Measurements from ENCODE around the gene COG7.
"Not testable (repeated sequence)": the region's sequence is repeated elsewhere in the genome, so short reads cannot be mapped to it uniquely, and the experiment has no call there.

The COG7 gene

DNA sequence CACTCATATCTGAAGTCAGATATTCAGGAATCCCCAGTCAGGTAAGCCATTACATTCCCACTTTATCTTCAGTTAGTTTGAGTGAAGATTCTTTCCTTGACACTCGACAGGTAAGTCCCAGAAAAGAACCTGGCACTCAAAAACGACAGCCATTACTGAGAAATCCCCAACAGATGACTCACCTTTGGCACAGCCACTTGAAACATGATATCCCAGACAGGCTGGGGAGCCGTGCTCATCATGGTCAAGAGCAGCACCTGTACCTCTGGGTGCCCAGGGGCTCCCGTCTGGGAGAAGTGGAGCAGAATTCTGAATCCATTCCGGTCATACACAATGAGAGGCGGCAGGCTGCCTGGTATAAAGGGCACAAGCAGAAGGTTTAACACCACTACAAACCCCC is 16.8 kb upstream of the COG7 start:
- no peak for DNase-seq (ENCODE audit: low read depth)

- DNase-seq (ENCODE audit: low read depth), result no peak
Observed at GRCh38 chr16:23466162-23466885, 13.3 kb upstream of the COG7 start.

GRCh38 chr16:23465179-23465578 is 12.2 kb upstream of the COG7 start:
- DNase-seq (ENCODE audit: low read depth), result no peak

DNA sequence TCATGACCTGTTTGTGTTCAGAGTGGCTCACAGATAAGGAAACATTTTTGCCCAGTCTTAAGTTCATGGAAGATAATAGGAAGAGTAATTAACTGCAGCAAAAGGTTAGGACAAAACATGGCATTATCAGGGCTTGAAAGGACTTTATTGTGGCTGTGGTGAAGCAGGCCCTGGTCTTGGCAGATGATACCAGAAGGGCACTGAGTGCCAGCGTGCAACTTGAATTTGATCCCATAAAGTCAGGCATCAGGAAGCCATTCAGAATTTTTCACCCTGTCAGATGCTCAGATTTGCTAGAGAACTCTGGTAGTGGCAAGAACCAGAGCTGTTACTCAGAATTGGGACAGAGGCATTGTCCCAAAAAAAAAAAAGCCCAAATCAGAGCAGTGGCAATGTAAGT is 11.2 kb upstream of the COG7 start:
- DNase-seq (ENCODE audit: low read depth), result no peak

DNA sequence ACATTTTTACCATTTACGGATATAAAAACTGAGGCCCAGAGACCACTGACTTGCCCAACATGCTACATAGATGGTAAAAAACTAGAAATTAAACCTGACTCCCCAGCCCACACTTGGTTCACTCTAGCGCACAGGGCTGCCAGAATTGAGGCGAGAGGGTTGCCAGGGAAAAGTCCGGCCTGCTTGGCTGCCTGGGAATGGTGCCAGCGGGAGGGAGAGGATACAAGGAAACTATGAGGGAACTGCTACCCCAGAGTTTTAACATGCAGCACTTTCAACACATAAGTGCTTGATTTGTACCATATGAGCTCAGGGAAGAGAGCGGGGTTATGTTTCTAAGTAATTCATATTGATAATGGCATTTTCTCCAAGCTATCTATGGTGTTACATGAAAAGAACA is 10.0 kb upstream of the COG7 start:
- DNase-seq (ENCODE audit: low read depth), result not testable (repeated sequence)

DNA sequence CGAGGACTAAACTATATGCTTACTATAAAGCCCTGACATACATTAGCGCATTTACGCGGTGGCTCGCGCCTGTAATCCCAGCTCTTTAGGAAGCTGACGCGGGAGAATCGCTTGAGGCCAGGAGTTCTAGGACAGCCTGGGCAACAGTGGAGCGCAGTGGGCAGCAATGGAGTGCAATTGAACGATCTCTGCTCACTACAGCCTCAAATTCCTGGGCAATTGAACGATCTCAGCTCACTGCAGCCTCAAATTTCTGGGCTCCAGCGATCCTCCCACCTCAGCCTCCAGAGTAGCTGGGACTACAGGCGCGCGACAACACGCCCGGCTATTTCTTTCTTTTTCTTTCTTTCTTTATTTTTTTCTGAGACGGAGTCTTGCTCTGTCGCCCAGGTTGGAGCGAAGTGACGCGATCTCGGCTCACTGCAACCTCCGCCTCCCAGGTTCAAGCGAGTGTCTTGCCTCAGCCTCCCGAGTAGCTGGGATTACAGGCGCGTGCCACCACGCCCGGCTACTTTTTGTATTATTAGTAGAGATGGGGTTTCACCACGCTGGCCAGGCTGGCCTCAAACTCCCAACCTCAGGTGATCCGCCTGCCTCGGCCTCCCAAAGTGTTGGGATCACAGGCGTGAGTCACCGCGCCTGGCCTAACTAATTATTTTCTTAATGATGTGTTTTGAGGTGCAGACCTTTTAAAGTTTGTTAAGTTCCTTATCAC is 506 bp upstream of the COG7 start:
- no peak for DNase-seq (ENCODE audit: low read depth)

DNA sequence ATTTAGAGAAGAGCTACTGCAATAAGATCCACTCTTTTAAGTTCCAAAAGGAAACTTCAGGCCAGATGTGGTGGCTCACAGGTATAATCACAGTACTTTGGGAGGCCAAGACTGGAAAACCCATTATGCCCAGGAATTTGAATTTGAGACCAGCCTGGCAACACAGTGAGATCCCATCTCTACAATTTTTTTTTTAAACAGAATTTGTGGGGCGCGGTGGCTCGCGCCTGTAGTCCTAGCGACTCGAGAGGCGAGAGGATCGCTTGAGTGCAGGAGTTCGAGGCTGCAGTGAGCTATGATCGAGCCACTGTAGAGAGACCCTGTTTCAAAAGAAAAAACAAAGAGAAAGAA is 793 bp downstream of the COG7 start:
- no peak for DNase-seq (ENCODE audit: low read depth)

DNA sequence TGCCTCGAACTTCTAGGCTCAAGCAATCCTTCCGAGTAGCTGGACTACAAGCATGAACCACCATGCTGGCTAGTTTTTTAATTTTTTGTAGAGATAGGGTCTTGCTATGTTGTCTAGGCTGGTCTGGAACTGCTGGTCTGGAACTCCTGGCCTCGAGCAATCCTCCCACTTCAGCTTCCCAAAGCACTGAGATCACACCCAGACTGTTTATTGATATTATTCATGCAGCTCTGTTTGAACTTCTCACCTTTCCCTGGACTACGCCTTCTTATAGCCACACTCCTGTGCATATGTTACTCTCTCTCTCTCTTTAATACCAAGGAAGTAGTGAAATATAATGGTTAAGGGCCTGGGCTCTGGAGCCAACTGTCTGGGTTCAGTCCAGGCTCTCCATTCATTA is 4.6 kb downstream of the COG7 start:
- DNase-seq (ENCODE audit: low read depth), result no peak

DNA sequence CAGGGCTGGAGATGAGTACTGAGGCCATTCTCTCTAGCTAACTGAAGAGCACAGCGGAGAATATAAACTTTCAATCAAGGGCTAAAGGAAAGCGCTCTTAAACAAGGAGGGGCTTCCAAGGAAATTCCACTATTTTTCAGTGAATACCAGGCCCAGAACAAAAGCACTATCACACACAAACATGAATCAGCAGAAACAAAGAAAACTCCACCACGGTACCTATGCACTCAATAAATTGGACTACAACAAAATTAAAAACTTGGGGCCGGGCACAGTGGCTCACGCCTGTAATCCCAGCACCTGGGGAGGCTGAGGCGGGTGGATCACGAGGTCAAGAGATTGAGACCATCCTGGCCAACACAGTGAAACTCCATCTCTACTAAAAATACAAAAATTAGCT is 15.4 kb downstream of the COG7 start:
- not testable (repeated sequence) for DNase-seq (ENCODE audit: low read depth)

DNA sequence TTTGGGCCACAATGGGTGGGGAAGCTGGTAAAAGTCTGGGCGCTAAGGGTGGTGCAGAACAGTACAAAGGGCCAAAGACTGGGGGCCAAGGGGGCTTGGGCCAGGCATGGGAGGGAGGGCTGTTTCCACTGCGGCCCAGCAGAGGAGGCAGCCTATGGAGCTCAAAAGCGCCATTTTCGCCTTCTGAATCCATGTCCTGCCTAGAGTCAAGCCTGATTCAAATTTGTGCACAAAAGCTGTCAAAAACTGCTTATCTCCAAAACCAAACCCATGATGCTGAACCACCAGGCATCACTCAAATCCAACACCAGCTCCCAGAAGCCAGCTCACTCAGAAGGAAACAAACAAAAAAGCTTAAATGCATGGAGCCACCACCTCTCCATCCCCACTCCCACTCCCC is 16.0 kb downstream of the COG7 start:
- no peak for DNase-seq (ENCODE audit: low read depth)

DNA sequence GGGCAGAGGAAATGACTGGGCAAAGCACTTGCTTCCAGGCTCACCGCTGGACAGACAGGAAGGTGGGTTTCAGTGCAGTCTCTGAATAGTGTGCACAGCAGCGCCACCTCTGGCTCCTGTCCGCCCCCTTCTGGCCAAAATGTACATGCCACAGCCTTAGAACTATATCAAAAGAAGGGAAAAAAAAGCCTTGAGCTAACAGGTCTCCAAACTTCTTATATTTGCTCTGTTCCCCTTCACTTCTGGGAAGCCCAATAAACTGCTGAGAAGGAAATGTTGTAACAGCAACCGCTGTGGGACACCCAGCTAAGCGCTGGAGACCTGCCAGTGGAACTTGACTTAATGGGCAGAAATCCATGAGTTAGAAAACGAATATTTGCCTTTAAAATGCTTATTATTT is 17.5 kb downstream of the COG7 start:
- peak; percentile 30 for DNase-seq (ENCODE audit: low read depth)

GRCh38 chr16:23434380-23434779 is 18.6 kb downstream of the COG7 start:
- no peak for DNase-seq (ENCODE audit: low read depth)

GRCh38 chr16:23433261-23433920 is 19.6 kb downstream of the COG7 start:
- DNase-seq (ENCODE audit: low read depth), result no peak

DNA sequence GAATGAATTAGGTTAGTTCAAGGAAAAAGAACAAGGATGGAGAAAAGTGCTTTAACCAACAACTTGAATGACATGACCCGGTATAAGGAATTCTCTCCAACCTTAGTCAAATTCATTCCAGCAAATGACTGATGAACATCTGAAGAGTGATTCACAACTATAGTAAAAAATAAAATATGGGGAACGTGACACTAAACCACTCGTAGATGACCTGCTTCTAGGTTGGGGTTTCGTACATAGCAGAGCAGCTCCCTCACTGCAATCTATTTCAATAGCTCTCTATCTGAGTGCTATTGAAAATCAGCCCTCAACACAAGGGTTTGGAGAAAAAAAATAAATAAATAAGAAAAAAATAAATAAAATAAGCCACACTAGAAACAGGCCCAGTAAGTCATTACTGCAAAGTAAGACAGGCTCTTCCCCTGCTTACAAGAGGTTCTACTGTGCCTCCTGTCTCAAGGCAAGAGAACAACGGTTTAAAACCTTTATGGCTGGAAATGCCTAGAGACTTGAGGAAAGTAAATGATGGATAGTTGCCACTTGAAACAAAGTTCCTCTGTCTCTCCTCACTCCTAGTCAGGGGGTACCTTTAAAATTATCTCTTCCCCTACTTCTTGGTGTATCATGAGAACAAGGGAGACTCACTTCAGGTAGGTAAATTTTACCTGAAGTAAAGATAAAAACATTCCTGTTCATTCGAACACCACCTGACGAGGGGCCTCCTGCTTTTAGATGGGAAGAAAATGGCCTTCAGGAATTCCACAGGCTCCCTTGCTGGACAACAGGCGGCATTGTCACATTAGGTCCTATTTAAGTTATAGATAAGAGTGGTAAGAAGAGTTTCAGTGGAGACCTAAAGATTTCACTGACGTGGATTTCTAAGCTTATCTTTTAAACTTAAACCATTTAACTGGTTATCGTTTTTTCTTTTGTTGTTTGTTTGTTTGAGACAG is 20.5 kb downstream of the COG7 start:
- DNase-seq (ENCODE audit: low read depth), result no peak

- no peak for DNase-seq (ENCODE audit: low read depth)
Observed at GRCh38 chr16:23428351-23428750, 24.6 kb downstream of the COG7 start.

DNA sequence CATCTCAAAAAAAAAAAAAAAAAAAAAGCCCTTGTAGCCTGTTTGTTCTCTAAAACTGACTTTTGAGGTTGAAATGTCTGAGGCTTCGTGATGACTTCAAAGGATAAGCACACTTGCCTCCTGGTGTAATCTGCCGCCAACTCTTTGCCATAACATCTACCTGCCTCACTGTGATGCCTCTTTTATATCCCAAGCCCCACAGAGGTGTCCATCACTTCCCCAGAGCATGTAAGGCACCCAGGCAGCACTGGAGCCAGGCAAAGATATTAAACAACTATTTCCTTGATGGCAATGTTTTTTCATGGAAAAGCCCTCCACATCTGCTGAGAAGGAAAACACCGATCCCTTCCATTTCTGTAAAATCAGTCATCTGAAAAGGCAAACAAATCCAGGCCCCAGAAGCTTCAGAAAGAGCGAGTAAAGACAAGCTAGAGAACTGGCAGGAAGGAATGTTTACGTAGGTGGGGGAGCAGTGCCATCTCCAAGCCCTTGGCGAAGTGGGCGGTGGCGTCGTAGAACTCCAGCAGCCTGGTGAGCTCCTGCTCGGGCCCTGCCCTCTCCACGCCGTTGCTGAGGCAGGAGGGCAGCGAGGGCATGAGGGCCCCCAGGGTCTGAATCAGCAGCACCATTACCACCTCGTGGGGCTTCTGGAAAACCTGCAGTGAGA is 28.6 kb downstream of the COG7 start:
- no peak for DNase-seq (ENCODE audit: low read depth)

- DNase-seq (ENCODE audit: low read depth), result no peak
Observed at GRCh38 chr16:23423496-23424049, 29.4 kb downstream of the COG7 start.

GRCh38 chr16:23420011-23420410 is 33.0 kb downstream of the COG7 start:
- DNase-seq (ENCODE audit: low read depth), result no peak

GRCh38 chr16:23416816-23417215 is 36.2 kb downstream of the COG7 start:
- no peak for DNase-seq (ENCODE audit: low read depth)

DNA sequence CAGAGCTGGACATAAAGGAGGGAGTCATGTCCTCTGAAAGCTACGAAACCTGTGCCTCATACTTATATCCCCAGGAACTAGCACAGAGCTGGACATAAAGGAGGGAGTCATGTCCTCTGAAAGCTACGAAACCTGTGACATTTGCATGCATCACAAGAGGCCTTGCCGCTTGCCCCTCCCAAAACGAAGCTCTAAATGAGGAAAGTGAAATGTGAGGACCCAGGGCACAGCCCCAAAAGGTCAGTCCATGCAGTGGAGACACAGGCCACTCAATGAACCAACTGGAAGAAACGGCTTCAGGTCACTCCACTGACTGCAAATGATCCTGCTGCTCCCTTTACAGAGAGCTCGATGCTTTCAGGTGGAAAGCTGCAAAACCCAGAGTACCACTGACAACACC is 38.3 kb downstream of the COG7 start:
- no peak for DNase-seq (ENCODE audit: low read depth)

DNA sequence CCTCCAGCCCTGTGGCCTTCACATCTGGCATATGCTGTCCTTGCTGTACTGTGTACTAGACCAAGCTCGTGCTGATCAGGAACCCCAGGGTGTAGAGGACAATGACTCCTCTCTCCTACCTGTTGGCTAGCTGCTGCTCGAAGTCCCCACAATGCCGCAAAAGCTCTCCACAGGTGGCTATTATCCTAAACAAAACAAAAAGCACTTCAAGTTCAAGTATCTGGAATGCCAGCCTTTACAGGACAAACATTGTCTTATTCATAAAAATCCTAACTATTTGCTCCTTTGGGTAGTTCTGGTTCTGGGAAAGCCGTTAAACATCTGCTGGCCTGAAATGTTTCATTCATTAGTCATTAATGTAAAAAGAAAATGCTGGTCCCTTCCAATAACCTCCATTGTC is 42.8 kb downstream of the COG7 start:
- DNase-seq (ENCODE audit: low read depth), result no peak

All from stimulated activated CD8-positive, alpha-beta memory T cell treated with anti-CD3 and anti-CD28 coated beads, Interleukin-12 subunit alpha, Interleukin-12 subunit beta, amount 100 ng/mL, for 1 hour (primary cell).